NCI-H2196 treated with DMSO at 0.1 percent for 48 hours (cell line): ENCODE measurements around the gene LGALS9B.
"Not testable (repeated sequence)": the region's sequence is repeated elsewhere in the genome, so short reads cannot be mapped to it uniquely, and the experiment has no call there.

Experiments used
- DNase-seq: peaks from one replicate; lab custom pipeline; 2025; ENCODE audit not compliant: unreplicated experiment; lab: John Stamatoyannopoulos, UW

LGALS9B gene

DNA sequence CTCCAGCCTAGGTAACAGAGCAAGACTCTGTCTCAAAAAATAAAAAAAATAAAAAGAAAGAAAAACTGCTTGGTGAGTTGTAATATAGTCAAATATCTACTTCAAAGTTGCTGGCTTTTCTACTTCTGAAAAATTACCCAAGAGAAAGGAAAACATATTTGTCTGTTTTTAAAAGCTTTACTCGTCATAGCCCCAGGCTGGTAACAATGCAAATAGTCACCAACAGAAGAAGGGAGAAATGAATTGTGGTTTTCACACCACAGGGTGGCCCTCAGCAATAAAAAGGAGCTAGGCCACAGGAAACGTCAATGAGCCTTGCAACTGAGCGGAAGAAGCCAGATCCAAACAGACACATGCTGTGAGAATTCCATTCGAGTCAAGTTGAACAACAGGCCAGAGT, 1.8 kb upstream of the LGALS9B start:
- not testable (repeated sequence) for DNase-seq

DNA sequence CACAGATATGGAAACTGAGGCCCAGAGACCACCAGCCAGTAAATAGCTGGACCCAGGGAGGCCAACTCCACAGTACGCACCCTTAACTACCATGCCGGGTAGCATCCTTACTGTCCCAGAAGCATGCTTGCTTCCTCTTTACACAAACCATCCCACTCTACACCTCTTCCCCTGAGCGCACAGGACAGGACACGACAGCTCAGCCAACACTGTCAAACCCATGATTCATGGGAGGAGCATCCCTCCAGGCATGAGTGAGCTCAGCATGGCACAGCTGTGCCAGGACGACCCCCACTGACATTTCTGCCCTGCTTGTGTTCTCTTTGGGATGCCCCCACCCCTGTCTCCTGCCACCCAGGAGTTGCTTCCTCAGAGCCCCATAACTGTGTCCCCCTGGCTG, 340 bp downstream of the LGALS9B start:
- DNase-seq: not testable (repeated sequence)

DNA sequence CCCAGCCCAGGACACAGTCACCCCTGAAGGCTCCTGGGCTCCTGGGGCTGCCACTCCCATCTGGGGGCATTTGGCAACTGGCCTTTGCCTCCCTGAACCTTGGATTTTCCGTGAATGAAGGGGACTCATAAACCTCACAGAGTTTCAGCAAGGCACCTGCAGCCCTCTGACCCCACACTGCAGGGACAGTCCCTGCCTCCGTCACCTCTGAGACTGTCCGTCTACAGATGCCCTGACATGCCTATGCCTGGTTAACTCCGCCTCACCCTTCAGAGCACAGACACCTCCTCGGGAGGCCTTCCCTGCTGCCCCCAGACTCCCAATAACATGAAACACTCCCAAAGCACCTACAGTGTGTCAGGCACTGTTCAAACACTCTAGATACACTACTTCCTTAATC, 786 bp downstream of the LGALS9B start:
- DNase-seq: not testable (repeated sequence)

DNA sequence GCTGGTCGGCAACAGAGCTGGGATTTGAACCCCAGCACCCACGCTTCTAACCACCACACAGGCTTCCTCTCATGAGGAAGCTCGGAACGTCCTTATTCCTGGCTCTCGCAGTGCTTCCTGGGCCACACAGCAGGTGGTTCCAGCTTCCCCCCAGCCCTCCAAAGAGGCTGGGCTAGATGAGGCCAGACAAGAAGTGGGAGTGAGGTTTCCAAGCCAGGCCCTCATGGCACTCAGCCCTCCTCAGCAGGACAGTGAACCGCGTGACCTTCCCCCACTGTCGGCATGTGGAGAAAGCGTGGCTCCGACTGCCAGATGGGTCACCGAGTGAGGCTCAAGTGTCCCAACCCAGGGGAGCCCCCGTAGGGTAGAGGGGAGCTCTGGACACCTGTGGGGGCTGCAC, 1.8 kb downstream of the LGALS9B start:
- DNase-seq: not testable (repeated sequence)

DNA sequence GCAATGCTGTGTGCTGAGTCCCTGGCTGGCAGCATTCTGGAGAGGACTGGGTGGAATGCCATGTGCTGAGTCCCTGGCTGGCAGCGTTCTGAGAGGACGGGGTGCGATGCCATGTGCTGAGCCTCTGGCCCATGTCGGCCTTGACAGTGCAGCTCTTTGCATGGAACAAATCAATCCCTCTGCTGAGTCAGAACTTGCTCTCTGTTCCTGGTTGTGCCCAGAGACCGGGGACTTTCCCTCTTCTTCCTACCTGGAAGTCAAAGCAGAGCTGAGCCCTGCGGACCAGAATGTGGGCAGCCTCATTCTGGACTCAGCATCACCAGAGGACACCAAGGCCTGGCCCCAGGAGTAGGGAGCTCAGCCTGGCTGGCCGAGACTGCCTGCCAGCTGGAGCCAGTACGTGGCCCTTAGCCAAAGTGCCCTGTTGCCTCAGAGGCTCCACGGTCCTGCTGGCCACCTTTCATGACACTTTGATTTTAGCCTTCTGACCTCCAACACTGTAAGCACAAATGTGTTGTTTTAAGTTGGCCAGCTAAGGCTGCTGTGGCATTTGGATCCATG, 2.4 kb downstream of the LGALS9B start:
- DNase-seq: not testable (repeated sequence)

DNA sequence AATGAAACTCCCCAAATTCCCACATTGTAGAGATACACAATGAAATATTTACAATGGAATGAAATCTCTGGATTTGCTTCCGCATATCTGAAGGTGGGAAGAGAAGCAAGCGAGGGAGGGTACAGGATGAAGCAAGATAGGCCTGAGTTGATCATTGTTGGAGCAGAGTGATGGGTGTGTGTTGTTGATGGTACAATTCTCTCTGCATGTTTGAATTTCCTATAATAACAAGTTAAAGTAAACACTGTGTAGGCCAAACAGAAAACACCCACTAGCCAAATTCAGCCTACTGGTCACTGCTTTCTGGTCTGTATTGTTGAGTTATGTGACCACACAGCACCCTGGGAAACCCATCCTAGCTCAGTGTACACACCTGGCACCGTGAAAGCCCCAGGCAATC, 5.2 kb downstream of the LGALS9B start:
- not testable (repeated sequence) for DNase-seq

DNA sequence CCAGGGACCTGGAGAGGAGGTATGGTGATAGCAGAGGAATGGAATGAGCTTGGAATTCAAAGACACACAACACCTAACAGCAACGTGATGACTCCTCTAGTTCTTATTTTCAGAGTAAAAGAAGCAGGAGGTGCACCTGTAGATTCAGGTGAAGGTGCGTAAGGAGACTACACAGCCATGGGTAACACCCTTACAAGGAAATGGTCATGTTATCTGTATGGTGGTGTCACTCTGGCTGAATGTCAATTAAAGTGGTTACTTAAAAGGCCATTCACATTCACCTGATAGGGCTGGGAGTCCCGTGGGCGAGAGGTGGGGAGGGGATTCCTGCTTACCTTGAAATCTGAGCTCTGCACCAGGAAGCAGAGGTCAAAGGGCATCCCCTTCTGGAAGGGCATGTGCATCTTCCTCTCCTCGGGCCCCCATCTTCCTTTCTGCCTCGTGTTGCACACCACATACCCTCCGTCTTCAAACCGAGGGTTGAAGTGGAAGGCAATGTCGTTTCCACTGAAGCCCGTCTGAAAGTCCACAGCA, 9.4 kb downstream of the LGALS9B start:
- not testable (repeated sequence) for DNase-seq

DNA sequence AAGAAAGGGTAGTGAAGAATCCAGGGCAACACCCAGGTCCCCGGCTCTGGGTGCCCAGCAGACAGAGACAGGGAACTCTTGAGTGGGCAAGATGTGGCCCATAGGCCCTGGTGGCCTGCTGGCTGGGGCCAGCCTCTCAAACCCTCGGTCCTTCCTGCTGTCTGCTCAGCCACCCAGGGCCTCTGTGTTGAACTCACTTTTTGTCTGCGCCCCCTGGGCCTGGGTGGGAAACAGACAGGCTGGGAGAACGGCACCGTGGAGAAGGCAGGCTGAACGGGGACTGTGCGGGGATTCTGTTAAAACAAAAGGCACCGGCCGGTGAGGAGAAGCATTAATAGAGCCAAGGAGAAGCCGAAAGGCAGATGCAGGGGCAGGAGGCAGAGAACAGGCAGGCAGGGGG, 12.2 kb downstream of the LGALS9B start:
- not testable (repeated sequence) for DNase-seq

DNA sequence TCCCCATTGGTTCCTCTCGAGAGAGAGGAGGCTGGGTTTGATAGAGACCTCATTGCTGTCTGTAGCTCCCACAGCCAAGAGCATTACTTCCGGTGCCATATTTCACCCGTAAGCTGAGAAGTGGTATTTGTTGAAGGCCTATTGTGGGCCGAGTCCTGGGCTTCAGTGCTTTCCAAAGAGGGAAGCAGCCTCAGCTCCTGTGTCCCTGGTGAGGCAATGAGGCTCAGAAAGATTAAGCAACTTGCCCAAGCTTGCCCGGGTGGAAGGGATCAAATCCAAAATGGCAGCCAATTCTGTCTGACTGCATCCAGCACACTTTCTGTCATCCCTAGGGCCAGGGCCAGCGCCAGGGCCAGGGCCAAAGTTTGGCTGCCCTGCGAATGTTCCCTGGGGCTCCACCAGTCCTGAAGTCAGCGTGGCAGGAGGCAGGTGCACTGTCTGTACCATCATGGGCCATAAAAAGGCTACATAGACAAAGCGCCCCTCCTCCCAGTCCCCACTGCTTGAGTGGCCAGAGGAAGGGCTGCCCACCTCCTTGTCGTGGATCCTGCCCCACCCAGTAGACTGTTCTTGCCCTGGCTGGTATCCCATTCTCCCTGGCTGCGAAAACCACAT, 13.4 kb downstream of the LGALS9B start:
- DNase-seq: not testable (repeated sequence)

DNA sequence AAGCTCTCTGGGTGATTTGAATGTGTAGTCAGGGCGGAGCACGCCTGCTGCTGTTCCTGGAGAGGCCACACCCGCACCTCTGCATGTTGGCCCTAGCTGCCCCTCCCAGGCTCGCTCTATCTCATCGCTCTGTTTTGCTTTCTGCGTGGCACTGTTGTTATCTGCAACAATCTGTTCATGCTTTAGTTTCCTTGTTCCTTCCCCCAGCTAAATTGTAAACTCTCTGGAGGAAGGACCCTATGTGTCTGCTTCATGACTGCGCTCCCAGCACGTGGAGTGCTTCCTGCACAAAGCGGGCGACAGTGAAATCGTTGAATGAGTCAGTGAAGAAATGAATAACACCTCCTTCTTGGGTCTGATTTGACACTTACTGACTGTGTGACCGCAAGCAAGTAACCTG, 16.5 kb downstream of the LGALS9B start:
- DNase-seq: not testable (repeated sequence)

DNA sequence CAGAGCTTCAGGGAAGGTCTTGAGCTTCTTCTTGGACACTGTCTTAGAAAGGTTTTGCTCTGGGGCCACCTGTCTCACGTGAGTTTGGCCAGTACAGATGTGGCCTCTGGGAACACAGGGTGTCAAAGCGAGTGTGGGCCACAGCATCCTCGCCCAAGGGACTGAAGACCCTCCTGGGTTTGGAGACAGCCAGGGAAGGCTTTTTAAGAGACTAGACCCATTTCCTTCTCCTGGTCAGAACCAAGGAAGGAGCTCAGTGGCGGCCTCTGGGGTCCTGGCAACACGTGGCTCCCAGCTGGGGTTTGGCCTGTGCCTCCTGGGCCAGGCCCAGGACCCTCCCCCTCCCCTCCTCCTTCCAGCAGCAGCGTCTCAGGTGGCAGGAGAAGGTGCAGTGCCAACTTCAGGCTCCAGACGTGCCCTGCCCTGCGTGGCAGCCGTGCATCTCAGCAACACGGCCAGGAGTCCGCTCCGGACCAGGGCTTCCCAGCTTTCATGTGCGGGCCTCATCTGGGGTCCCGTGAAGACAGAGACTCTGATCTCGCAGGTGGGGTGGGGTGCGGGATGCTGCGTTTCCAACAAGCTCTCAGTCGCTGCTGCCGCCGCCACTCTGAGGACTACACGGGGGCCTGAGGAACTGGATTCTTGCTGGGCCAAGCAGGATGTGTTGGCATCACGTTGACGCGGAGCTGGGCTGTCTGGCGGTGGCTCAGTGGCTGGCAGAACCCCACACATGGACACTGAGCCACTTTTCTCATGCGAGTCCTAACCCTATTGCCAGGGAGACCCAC, 19.6 kb downstream of the LGALS9B start:
- not testable (repeated sequence) for DNase-seq

DNA sequence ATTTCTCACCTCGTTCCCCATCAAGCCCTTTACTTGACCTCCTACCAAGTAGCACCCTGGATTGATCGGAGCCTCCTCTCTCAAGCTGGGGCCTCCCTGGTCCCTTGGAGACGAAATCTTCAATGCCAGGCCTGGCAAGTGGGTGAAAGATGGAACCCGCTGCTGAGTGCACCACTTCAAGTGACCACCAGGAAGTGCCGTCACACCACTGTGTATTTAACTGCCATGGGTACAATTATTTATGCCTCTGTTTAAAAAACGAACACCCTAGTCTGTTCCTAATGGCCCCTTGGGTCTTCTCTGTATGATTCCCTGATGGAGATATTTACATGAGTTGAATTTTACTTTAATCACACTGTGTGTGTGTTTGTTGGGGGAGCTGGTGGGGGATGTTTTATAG, 20.4 kb downstream of the LGALS9B start:
- DNase-seq: not testable (repeated sequence)

DNA sequence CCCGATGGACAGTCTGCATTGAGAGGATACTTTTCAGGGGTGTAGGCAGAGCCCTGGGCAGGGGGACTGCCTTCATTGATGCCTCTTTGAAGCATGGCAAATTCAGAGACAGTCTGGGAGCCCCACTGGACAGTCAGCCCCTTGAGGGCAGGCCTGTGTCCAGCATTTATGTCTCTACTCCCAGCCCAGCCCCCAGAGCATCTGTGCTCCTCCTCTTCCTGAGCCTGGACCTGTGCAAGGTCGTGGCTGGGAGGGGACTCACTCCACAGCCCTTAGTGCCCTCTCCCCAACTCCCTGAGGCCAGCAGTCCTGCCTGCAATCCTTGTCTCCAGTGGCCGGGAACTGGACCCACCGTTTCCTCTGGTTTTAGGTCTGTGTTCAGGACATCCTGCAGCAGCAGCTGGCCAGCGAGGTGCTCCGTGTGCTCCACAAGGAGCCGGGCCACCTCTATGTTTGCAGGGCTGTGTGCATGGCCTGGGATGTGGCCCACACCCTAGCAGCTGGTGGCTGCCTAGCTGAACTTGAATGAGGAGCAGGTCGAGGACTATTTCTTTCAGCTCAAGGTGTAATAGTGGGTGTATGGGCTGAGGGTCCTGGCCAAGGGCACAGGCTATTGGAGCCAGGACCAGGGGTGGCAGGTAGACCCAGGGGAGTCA, 22.6 kb downstream of the LGALS9B start:
- DNase-seq: not testable (repeated sequence)

DNA sequence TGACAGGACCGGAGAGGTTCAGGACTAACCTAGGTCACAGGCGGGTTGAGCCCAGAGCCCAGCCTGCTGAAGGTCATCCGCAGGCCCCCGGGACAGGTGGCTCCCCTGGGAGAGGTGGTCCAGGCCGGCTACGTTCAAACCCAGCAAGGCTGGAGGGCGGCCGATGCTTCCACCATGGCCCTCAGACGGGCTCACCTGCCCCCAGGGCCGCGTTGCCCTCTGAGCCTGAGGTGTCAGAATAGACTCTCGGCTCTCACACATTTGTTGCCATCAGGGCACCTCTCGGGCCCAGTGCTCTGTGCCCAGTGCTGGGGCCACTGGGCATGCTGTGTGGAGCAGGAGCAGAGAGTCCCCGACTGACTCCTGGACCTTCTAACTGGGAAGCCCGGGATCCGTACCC, 23.2 kb downstream of the LGALS9B start:
- not testable (repeated sequence) for DNase-seq

DNA sequence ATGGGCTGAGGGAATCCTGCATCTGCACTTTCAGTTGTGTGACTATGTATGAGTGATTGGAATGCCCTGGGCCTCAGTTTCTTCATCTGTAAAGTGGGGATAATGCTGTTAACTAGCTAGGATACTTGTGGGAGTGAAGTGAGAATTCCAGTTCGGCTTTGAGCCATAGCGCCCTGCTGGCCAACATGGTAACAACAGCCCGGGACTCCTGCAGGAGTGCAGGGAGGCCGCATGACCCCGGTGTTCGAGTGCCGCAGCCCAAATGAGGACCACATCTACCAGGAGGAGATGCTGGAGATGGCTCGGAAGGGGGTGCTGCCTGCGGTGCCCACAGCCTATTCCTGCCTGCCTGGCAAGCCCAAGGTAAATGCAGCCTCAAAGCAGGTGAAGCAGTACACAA, 23.7 kb downstream of the LGALS9B start:
- DNase-seq: not testable (repeated sequence)

DNA sequence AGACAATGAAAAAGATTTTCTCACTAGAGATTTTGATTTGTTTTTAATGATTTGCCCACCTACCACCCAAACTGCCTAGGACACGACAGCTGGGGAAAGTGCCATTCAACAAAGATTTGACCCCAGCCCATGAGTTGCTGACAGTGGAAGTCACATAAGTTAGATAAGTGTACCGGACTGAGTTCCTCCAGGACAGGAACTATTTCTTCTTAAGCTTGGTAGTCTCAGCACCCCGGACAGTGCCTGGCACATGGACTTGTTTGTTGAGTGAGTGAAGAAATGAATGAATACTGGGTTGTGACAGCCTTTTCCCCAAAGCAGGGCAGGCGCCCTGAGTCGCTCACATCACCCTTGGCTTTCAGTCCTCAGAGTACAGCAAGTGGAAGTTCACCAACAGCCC, 26.7 kb downstream of the LGALS9B start:
- not testable (repeated sequence) for DNase-seq

DNA sequence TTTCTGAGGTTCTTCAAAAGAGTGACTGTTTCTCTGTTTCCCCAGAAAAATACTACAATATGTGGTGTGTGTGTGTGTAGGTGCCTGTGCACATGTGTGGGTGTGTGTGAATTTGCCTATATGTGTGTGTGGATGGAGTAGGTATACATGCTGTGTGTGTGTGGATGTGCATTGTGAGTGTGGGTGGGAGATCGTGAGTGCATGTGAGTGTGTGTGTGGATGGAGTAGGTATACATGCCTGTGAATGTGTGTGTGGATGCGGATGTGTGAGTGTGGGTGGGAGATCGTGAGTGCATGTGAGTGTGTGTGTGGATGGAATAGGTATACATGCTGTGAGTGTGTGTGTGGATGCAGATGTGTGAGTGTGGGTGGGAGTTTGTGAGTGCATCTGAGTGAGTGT, 32.2 kb downstream of the LGALS9B start:
- DNase-seq: not testable (repeated sequence)

DNA sequence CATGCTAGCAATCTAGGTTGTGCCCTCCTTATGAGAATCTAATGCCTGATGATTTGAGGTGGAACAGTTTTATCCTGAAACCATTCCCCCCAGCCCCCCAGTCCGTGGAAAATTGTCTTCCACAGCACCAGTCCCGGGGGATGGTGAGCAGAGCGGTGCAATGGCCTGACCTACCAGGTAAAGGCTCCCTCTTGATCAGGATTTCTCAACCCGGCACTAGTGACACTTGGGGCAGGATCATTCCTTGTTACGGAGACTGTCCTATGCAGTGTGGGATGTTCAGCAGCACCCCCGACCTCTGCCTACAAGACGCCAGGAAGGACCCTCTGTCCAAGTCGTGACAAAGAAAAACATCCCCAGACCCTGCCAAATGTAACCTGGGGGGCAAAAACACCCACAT, 34.0 kb downstream of the LGALS9B start:
- not testable (repeated sequence) for DNase-seq

DNA sequence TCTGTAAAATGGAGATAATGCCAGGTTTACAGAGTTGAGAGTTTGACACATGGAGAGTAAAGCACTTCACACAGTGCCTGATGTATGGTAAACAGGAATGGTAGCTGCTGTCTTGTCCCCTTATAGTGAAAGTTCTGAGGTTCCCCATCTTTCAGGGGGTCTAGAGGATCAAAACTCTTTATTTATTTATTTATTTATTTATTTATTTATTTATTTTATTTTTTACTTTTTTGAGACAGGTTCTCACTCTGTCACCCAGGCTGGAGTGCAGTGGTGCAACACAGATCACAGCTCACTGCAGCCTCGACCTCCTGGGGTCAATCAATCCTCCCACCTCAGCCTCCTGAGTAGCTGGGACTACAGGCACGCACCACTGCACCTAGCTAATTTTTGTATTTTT, 40.1 kb downstream of the LGALS9B start:
- not testable (repeated sequence) for DNase-seq

DNA sequence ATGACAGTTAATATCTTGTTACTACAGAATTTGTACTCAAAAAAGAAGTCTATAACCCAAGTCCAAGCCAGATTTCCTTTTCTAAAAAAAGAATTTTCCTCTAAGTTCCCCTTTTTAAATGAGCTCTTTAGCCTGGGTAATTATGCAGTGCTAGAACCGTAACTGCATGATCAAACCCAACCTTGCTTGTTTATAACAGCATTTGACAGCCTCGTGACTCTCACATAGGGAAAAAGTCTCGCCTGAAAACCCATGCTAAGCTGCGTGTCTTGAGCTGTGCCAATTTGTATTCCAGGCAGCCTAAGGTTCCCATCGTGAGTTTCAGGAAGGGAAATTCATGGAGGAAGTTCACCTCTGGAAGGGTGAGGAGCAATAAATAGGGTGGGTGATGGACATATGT, 44.5 kb downstream of the LGALS9B start:
- not testable (repeated sequence) for DNase-seq

DNA sequence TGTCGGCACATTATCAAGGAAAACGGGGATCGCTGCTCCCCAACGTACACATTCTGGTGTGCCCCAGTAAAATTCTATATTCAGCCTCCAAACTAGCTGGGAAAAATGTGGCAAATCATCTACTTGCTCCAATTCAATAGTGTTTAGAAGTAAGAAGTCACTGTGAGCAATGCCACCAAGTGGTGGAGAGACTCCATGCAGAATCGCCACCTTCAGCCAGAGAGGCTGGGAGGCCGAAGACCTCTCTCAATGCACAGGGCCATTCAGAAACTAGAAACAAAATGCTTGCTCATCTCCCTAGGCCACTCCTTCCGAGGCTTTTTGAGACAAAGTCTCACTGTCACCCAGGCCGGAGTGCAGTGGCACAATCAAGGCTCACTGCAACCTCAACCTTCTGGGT, 48.5 kb downstream of the LGALS9B start:
- DNase-seq: not testable (repeated sequence)
